ENCODE results near the gene NMT2.
"Not testable (repeated sequence)": the region's sequence is repeated elsewhere in the genome, so short reads cannot be mapped to it uniquely, and the experiment has no call there.

NMT2 gene

GRCh38 chr10:15168291-15168785 lies at the start of gene NMT2:
Gene NMT2 (minus strand): TSS chr10:15168693. CDS start chr10:15168612, 81 bp downstream.
- no peak for DNase-seq

- no peak for DNase-seq
Observed at GRCh38 chr10:15216700-15217099, 48.2 kb upstream of the NMT2 start.

- DNase-seq: no peak
Observed at GRCh38 chr10:15214237-15214636, 45.7 kb upstream of the NMT2 start.

- DNase-seq: no peak
Observed at GRCh38 chr10:15213461-15213861, 45.0 kb upstream of the NMT2 start.

GRCh38 chr10:15211464-15211979 lies 43.0 kb upstream of the NMT2 start:
- peak; percentile 10 for DNase-seq

- DNase-seq: no peak
Observed at GRCh38 chr10:15210521-15210920, 42.0 kb upstream of the NMT2 start.

- DNase-seq: peak; percentile 91
Observed at GRCh38 chr10:15209827-15210509, 41.5 kb upstream of the NMT2 start.

GRCh38 chr10:15208221-15208620 lies 39.7 kb upstream of the NMT2 start:
- DNase-seq: no peak

- DNase-seq: not testable (repeated sequence)
Observed at GRCh38 chr10:15207410-15207809, 38.9 kb upstream of the NMT2 start.

GRCh38 chr10:15202639-15203038 lies 34.1 kb upstream of the NMT2 start:
- no peak for DNase-seq

- not testable (repeated sequence) for DNase-seq
Observed at GRCh38 chr10:15202301-15202621, 33.8 kb upstream of the NMT2 start.

- no peak for DNase-seq
Observed at GRCh38 chr10:15201589-15202300, 33.3 kb upstream of the NMT2 start.

GRCh38 chr10:15200626-15201025 lies 32.1 kb upstream of the NMT2 start:
- DNase-seq: no peak

GRCh38 chr10:15197911-15198310 lies 29.4 kb upstream of the NMT2 start:
- no peak for DNase-seq

- DNase-seq: no peak
Observed at GRCh38 chr10:15197276-15197675, 28.8 kb upstream of the NMT2 start.

GRCh38 chr10:15196021-15196834 lies 27.7 kb upstream of the NMT2 start:
- DNase-seq: no peak

- DNase-seq: no peak
Observed at GRCh38 chr10:15189133-15189885, 20.8 kb upstream of the NMT2 start.

- DNase-seq: peak; percentile 55
Observed at GRCh38 chr10:15188603-15189002, 20.1 kb upstream of the NMT2 start.

- DNase-seq: no peak
Observed at GRCh38 chr10:15183689-15184481, 15.4 kb upstream of the NMT2 start.

GRCh38 chr10:15182540-15183207 lies 14.2 kb upstream of the NMT2 start:
- no peak for DNase-seq

- no peak for DNase-seq
Observed at GRCh38 chr10:15181576-15182156, 13.2 kb upstream of the NMT2 start.
